GM12878 (cell line): ENCODE results near the gene THSD4. TPM values are rescaled to one million over a fixed set of nuclear protein-coding genes. Genes with fewer than 3 reads are reported as not detected.

ENCODE experiments used
- ATAC-seq: fragments of 200-7000 bp; cut with Tn5 transposase; 3 replicates; pipeline ENCODE4 v1.9.1; 2020; ENCODE audit warnings: mild to moderate bottlenecking, moderate library complexity
- BruUV-seq: library from RNA; stranded (reverse); fragments of 400-500 nt; replicated peaks from 2 replicates; lab custom pipeline; 2021; lab: Mats Ljungman, UMichigan
- CTCF ChIA-PET: fragments of 300-600 bp; sonication (Branson Sonifier 250); formaldehyde crosslinking; extraction: SDS; loops from one replicate; lab custom pipeline; 2021; ENCODE audit warnings: inconsistent platforms; lab: Yijun Ruan, JAX
- POLR2A ChIA-PET: fragments of 350-600 bp; formaldehyde crosslinking; extraction: SDS; loops from one replicate; lab custom pipeline; 2021; ENCODE audit warnings: inconsistent platforms; lab: Charles Lee
- RAD21 ChIA-PET: fragments of 300-600 bp; sonication (Branson Sonifier 250); formaldehyde crosslinking; loops from one replicate; lab custom pipeline; 2023; ENCODE audit warnings: antibody characterized with exemption; ENCODE audit not compliant: unreplicated experiment; lab: Charles Lee
- SMC1A ChIA-PET: fragments of 300-600 bp; sonication (Branson Sonifier 250); formaldehyde crosslinking; loops from one replicate; lab custom pipeline; 2023; ENCODE audit not compliant: unreplicated experiment, uncharacterized antibody; lab: Charles Lee
- DNase-seq: peaks from one replicate; pipeline ENCODE4 v3.0.0-alpha.2; 2011; ENCODE audit warnings: low read depth, low spot score
- FAIRE-seq: peaks from 3 replicates; lab custom pipeline; 2011; peaks lifted over from hg19 to GRCh38; lab: Jason Lieb, UNC
- H2AFZ ChIP-seq: 2 replicates; pipeline ENCODE4 v1.6.0; 2011; ENCODE audit warnings: low read depth, low read length, control low read depth; ENCODE audit not compliant: control insufficient read depth
- H3K27ac ChIP-seq: 2 replicates; pipeline ENCODE4 v1.5.1; 2011; ENCODE audit warnings: control low read depth; ENCODE audit not compliant: control insufficient read depth, insufficient read depth
- H3K27me3 ChIP-seq, 2 experiments: replicated peaks in 1 of 2; 2 replicates each; pipeline versions ENCODE4 v1.6.0 to v1.6.1; 2011; ENCODE audit warnings: low read length in 1 of 2; ENCODE audit not compliant: control insufficient read depth in 2 of 2, insufficient read depth in 2 of 2
- H3K36me3 ChIP-seq, 2 experiments: 2 replicates each; pipeline ENCODE4 v1.5.1; 2011; ENCODE audit warnings: low read length in 1 of 2; ENCODE audit not compliant: control insufficient read depth in 2 of 2, insufficient read depth in 2 of 2
- H3K4me1 ChIP-seq: 2 replicates; pipeline ENCODE4 v1.6.1; 2011; ENCODE audit warnings: mild to moderate bottlenecking, low read length, moderate library complexity, mixed read lengths; ENCODE audit not compliant: control insufficient read depth, insufficient read depth
- H3K4me2 ChIP-seq: 2 replicates; pipeline ENCODE4 v1.6.0; 2011; ENCODE audit warnings: control low read depth; ENCODE audit not compliant: control insufficient read depth, insufficient read depth
- H3K4me3 ChIP-seq: fragments of 200-600 bp; sonication (generic); 2 replicates; pipeline ENCODE4 v1.5.1; 2016
- H3K79me2 ChIP-seq: 2 replicates; pipeline ENCODE4 v1.6.0; 2011; ENCODE audit warnings: low read length; ENCODE audit not compliant: control insufficient read depth, insufficient read depth
- H3K9ac ChIP-seq: 2 replicates; pipeline ENCODE4 v1.8.0; 2011; ENCODE audit warnings: low read length, control low read depth, mixed read lengths; ENCODE audit not compliant: control insufficient read depth, insufficient read depth
- H3K9me3 ChIP-seq: replicated peaks from 3 replicates; pipeline ENCODE4 v1.5.1; 2011; ENCODE audit warnings: mild to moderate bottlenecking, low read length; ENCODE audit not compliant: control insufficient read depth, insufficient read depth
- H4K20me1 ChIP-seq: 2 replicates; pipeline ENCODE4 v1.6.0; 2011; ENCODE audit not compliant: control insufficient read depth, insufficient read depth
- BACH1 ChIP-seq: fragments of 450-650 bp; IDR thresholded peaks from 2 replicates; pipeline ENCODE4 v1.6.1; 2017; ENCODE audit warnings: mild to moderate bottlenecking, borderline replicate concordance
- CBX3 ChIP-seq: fragments of 200-600 bp; sonication (generic); IDR thresholded peaks from 2 replicates; pipeline ENCODE4 v1.6.1; 2016; ENCODE audit warnings: low read depth, borderline replicate concordance
- CREB1 ChIP-seq: IDR thresholded peaks from 2 replicates; pipeline ENCODE4 v1.6.1; 2012; ENCODE audit warnings: low read depth, mild to moderate bottlenecking, inconsistent platforms
- ETV6 ChIP-seq, 2 experiments: fragments of 450-650 bp in 1 of 2; IDR thresholded peaks in 1 of 2; conservative IDR thresholded peaks in 1 of 2; 2 replicates each; pipeline ENCODE4 v1.6.1; 2014; ENCODE audit warnings: antibody characterized with exemption in 1 of 2, borderline replicate concordance in 1 of 2, low read depth in 1 of 2, mild to moderate bottlenecking in 1 of 2, moderate library complexity in 1 of 2
- FOS ChIP-seq: IDR thresholded peaks from 3 replicates; pipeline ENCODE4 v1.6.1; 2011; ENCODE audit warnings: borderline replicate concordance; ENCODE audit not compliant: insufficient read length; ENCODE audit errors: extremely low read depth
- GABPA ChIP-seq: IDR thresholded peaks from 2 replicates; pipeline ENCODE4 v1.6.1; 2014; ENCODE audit warnings: antibody characterized with exemption, low read depth, mild to moderate bottlenecking, inconsistent platforms
- MYB ChIP-seq: fragments of 150-350 bp; IDR thresholded peaks from 2 replicates; pipeline ENCODE4 v1.6.1; 2014; ENCODE audit warnings: mild to moderate bottlenecking, low read depth, low read length, borderline replicate concordance
- NFXL1 ChIP-seq: fragments of 450-650 bp; IDR thresholded peaks from 2 replicates; pipeline ENCODE4 v1.6.1; 2017; ENCODE audit warnings: antibody characterized with exemption, mild to moderate bottlenecking, borderline replicate concordance
- NR2C2 ChIP-seq: IDR thresholded peaks from 2 replicates; pipeline ENCODE4 v1.6.1; 2011; ENCODE audit warnings: borderline replicate concordance, low read depth; ENCODE audit not compliant: control insufficient read depth, insufficient read length
- NR2F1 ChIP-seq: fragments of 450-650 bp; conservative IDR thresholded peaks from 2 replicates; pipeline ENCODE4 v1.6.1; 2017; ENCODE audit warnings: mild to moderate bottlenecking
- RELB ChIP-seq: fragments of 450-650 bp; IDR thresholded peaks from 2 replicates; pipeline ENCODE4 v1.6.1; 2017; ENCODE audit warnings: low read depth, mild to moderate bottlenecking, moderate library complexity
- STAT3 ChIP-seq: IDR thresholded peaks from 2 replicates; pipeline ENCODE4 v1.6.1; 2011; ENCODE audit warnings: low read depth, low read length, improper control_type of control experiment
- WGBS: methylation state at CpG from one replicate; pipeline ENCODE4 v1.1.6; 2016; ENCODE audit warnings: low lambda C conversion rate; ENCODE audit not compliant: insufficient replicate concordance, insufficient coverage; ENCODE audit errors: missing lambda C conversion rate; 5-methylcytosine and 5-hydroxymethylcytosine counted together
- in situ Hi-C: fragments of 300-500 bp; cut with MboI; formaldehyde crosslinking; loops from 9 replicates; pipeline ENCODE4 v1.14.3; 2018; ENCODE audit warnings: mixed read lengths
- intact Hi-C: fragments of 100-400 bp; cut with micrococcal nuclease; formaldehyde crosslinking; loops from one replicate; pipeline ENCODE4 v1.14.2; 2022; ENCODE audit not compliant: unreplicated experiment
- polyA plus RNA-seq, 11 experiments: library from polyadenylated mRNA; depleted of rRNA in 4 of 11; unstranded in 6 of 11; stranded (reverse) in 5 of 11; fragments of >200 nt; fragmentation: Nextera tagmentation in 4 of 11; fragmentation: Illumina TruSeq in 1 of 11; extraction: Ambion mirVana in 4 of 11; extraction: Trizol in 1 of 11; gene quantifications; 1 replicate in 1 of 11; 2 replicates in 10 of 11; pipeline versions ENCODE4 v1.2.1 to v1.2.3, GENCODE V29; 2011 to 2016; ENCODE audit warnings: inconsistent platforms in 2 of 11, missing spikeins in 2 of 11, low read depth in 1 of 11
- total RNA-seq, 4 experiments: library from RNA; depleted of rRNA in 3 of 4; stranded (reverse); fragments of >200 nt in 3 of 4; fragmentation: Illumina TruSeq in 1 of 4; extraction: Trizol in 1 of 4; gene quantifications; 2 replicates each; pipeline versions ENCODE4 v1.2.1 to v1.2.3, GENCODE V29; 2013 to 2021
- TF ChIP-seq, protein P1 (sequence below): IDR thresholded peaks from 2 replicates; pipeline ENCODE4 v1.6.1; 2012; ENCODE audit warnings: low read depth, low read length, improper control_type of control experiment
- TF ChIP-seq, protein P2 (sequence below): IDR thresholded peaks from 2 replicates; pipeline ENCODE4 v1.6.1; 2012; ENCODE audit warnings: low read depth, low read length, improper control_type of control experiment
- TF ChIP-seq, protein P3 (sequence below): fragments of 450-650 bp; formaldehyde crosslinking; IDR thresholded peaks from 2 replicates; pipeline ENCODE4 v1.4.0; 2020; ENCODE audit warnings: mild to moderate bottlenecking, moderate library complexity
- TF ChIP-seq, protein P4 (sequence below), 3 experiments: IDR thresholded peaks in 2 of 3; conservative IDR thresholded peaks in 1 of 3; 2 replicates each; pipeline ENCODE4 v1.5.1; 2011; ENCODE audit warnings: low read depth in 3 of 3, low read length in 3 of 3, mild to moderate bottlenecking in 3 of 3, control low read depth in 2 of 3, moderate library complexity in 2 of 3, inconsistent platforms in 1 of 3, mixed read lengths in 1 of 3; ENCODE audit not compliant: control insufficient read depth in 2 of 3, insufficient read depth in 1 of 3; ENCODE audit errors: extremely low read depth in 1 of 3

The THSD4 gene
- total and polyA plus RNA-seq, 10 of the 15 experiments (the other 5 are each of a cell fraction or from before 2014, with no cell fraction given), result 0.04 to 0.13 (median 0.05) TPM; not detected in 7

- DNase-seq (no peak), ATAC-seq (no peak), FAIRE-seq (no peak)
- ChIA-PET POLR2A (no interaction called here), RAD21 (no interaction called here), SMC1A (no interaction called here), CTCF (no interaction called here)
- 4% methylated on average over 3 of the region's 3 CpGs for WGBS
- Histone ChIP-seq H3K27ac (no peak overlapping the region), H3K79me2 (no peaks in the 10 kb centered on the region), H3K4me2 (no peak overlapping the region), H3K36me3 (no peaks in the 10 kb centered on the region), H3K4me1 (no peaks in the 10 kb centered on the region), H3K9me3 (no peaks in the 10 kb centered on the region), H3K9ac (no peak overlapping the region), H3K4me3 (no peak overlapping the region), H2AFZ (no peak overlapping the region), H4K20me1 (no peaks in the 10 kb centered on the region), H3K27me3 (no peaks in the 10 kb centered on the region)
- in situ Hi-C loops, result no loop called here
- BruUV-seq, result no TSS peak
- intact Hi-C loops, result no loop called here
- no peak for TF ChIP-seq CREB1
- no peak for TF ChIP-seq GABPA
- TF ChIP-seq, protein P1, sequence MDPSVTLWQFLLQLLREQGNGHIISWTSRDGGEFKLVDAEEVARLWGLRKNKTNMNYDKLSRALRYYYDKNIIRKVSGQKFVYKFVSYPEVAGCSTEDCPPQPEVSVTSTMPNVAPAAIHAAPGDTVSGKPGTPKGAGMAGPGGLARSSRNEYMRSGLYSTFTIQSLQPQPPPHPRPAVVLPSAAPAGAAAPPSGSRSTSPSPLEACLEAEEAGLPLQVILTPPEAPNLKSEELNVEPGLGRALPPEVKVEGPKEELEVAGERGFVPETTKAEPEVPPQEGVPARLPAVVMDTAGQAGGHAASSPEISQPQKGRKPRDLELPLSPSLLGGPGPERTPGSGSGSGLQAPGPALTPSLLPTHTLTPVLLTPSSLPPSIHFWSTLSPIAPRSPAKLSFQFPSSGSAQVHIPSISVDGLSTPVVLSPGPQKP, result no peak
- no peak for TF ChIP-seq RELB
- no peak for TF ChIP-seq MYB
- TF ChIP-seq NR2C2, result no peak
- TF ChIP-seq ETV6 (conservative IDR thresholded peaks at IDR 0.05 in 1 of 2, IDR thresholded peaks at IDR 0.05 in 1 of 2; ENCODE audit: borderline replicate concordance in 1 of 2, low read depth in 1 of 2), result no peak
- TF ChIP-seq NR2F1, result no peak
- TF ChIP-seq STAT3, result no peak
- no peak for TF ChIP-seq CBX3
- TF ChIP-seq, protein P2, sequence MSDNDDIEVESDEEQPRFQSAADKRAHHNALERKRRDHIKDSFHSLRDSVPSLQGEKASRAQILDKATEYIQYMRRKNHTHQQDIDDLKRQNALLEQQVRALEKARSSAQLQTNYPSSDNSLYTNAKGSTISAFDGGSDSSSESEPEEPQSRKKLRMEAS, result no peak
- TF ChIP-seq, protein P3, sequence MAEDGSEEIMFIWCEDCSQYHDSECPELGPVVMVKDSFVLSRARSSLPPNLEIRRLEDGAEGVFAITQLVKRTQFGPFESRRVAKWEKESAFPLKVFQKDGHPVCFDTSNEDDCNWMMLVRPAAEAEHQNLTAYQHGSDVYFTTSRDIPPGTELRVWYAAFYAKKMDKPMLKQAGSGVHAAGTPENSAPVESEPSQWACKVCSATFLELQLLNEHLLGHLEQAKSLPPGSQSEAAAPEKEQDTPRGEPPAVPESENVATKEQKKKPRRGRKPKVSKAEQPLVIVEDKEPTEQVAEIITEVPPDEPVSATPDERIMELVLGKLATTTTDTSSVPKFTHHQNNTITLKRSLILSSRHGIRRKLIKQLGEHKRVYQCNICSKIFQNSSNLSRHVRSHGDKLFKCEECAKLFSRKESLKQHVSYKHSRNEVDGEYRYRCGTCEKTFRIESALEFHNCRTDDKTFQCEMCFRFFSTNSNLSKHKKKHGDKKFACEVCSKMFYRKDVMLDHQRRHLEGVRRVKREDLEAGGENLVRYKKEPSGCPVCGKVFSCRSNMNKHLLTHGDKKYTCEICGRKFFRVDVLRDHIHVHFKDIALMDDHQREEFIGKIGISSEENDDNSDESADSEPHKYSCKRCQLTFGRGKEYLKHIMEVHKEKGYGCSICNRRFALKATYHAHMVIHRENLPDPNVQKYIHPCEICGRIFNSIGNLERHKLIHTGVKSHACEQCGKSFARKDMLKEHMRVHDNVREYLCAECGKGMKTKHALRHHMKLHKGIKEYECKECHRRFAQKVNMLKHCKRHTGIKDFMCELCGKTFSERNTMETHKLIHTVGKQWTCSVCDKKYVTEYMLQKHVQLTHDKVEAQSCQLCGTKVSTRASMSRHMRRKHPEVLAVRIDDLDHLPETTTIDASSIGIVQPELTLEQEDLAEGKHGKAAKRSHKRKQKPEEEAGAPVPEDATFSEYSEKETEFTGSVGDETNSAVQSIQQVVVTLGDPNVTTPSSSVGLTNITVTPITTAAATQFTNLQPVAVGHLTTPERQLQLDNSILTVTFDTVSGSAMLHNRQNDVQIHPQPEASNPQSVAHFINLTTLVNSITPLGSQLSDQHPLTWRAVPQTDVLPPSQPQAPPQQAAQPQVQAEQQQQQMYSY, result no peak
- TF ChIP-seq, protein P4, sequence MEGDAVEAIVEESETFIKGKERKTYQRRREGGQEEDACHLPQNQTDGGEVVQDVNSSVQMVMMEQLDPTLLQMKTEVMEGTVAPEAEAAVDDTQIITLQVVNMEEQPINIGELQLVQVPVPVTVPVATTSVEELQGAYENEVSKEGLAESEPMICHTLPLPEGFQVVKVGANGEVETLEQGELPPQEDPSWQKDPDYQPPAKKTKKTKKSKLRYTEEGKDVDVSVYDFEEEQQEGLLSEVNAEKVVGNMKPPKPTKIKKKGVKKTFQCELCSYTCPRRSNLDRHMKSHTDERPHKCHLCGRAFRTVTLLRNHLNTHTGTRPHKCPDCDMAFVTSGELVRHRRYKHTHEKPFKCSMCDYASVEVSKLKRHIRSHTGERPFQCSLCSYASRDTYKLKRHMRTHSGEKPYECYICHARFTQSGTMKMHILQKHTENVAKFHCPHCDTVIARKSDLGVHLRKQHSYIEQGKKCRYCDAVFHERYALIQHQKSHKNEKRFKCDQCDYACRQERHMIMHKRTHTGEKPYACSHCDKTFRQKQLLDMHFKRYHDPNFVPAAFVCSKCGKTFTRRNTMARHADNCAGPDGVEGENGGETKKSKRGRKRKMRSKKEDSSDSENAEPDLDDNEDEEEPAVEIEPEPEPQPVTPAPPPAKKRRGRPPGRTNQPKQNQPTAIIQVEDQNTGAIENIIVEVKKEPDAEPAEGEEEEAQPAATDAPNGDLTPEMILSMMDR (IDR thresholded peaks at IDR 0.05 in 2 of 3, conservative IDR thresholded peaks at IDR 0.05 in 1 of 3; ENCODE audit: control insufficient read depth in 2 of 3, extremely low read depth in 1 of 3, insufficient read depth in 1 of 3, low read depth in 3 of 3, low read length in 3 of 3), result no peak
- TF ChIP-seq BACH1, result no peak
- TF ChIP-seq NFXL1, result no peak
- TF ChIP-seq FOS, result no peak
These were observed 83.6 kb downstream of the THSD4 start for GRCh38 chr15:71198846-71199245.
